GM21367 (cell line): ENCODE measurements around the gene SURF2.

Experiments
- ATAC-seq: cut with Tn5 transposase; IDR thresholded peaks from one replicate; pipeline ENCODE4 v1.9.1; 2021; ENCODE audit not compliant: unreplicated experiment

The SURF2 gene

DNA sequence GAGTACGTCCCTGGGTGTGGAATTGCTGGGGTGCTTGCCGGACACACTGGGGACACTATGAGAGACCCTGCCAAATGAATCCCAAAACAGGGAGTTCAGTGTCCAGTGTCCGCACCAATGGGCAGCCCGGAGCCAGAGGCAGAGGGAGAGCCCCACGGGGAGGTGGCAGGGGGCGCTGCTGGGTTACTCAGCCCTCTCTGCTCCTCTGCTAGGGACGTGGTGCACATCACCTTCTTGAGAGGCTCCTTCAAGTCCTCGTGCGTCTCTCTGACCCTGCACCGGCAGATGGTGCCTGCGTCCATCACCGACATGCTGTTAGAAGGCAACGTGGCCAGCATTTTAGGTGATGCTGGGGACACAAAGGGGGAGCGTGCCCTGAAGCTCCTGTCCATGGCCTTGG lies 40.6 kb downstream of the SURF2 start:
- ATAC-seq = no peak

DNA sequence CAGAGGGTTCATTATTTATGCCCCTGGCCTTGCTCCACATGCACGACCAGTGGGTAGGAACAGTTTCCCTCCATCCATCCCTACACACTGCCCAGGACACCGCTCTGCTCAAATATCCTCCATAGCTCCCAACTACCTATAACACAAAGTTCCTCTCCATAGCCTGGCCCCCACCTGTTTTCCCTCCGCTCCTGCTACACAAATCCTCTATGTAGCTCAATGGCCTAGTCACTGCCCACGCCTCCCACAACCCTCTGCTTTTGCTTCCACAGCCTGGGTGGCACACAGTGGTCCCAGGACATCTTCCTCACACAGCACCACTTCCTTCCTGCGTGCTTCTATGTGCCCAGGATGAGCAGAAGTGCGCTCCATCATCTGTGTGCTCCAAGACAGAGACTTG lies 41.0 kb downstream of the SURF2 start:
- ATAC-seq = no peak

DNA sequence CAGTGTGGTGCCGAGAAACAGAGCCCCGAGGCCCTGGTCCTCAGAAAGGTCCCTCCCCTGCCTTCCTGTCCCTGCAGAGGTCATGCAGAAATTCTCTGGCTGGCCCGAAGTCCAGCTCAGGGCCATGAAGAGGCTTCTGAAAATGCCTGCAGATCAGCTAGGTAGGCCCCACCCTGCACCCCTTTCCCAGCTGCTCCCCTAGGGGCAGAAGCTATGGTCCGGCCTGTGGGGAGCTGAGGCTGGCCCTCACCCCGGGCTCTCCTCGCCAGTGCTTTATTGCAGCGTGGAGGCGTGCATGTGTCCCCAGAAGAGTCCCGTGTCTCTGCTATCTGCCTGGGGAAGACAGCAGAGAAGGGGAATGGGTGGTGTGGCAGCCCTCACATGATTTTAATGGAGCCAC lies 41.5 kb downstream of the SURF2 start:
- ATAC-seq = no peak

DNA sequence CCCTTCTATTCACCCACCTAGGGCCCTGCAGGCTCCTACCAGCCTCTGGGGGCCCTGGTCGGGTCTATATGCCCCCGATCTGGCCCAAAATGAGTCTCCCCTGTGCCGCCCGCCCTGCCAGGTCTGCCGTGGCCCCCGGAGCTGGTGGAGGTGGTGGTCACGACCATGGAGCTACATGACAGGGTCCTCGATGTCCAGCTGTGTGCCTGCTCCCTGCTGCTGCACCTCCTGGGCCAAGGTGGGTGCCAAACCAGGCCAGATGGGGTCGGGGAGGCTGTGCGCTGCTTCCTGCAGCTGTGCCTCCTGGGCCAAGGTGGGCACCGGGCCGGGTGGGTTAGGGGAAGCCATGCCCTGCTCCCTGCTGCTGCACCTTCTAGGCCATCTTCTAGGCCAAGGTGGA lies 43.9 kb downstream of the SURF2 start:
- ATAC-seq = no peak

DNA sequence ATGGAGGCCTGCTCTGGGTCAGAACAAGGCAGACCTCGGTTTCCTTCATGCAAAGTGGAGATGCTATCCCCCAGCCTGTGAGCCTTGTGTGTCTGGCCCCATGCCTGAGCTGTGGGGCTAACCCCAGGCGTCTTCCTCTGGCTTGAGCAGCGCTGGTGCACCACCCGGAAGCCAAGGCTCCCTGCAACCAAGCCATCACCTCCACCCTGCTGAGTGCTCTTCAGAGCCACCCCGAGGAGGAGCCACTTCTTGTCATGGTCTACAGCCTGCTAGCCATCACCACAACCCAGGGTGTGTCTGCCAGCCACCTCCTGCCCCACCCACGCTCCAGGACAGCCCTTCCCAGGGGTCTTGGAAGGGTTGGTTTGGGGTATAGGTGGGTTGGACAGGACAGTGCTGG lies 45.2 kb downstream of the SURF2 start:
- ATAC-seq = no peak

DNA sequence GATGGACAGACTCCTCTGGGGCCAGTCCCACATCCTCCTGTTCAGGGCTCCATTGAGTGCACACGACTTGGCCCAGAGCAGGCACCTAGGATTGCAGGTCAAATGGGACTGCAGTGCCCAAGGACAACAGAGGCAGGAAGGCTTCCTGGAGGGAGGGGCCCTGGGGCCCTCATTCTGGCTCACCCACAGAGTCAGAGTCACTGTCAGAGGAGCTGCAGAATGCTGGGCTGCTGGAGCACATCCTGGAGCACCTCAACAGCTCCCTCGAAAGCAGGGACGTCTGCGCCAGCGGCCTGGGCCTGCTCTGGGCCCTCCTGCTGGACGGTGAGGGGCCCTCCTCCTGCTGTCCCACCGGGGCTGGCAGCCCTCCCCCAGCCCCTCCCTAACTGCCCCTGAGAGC lies 46.3 kb downstream of the SURF2 start:
- ATAC-seq = no peak

DNA sequence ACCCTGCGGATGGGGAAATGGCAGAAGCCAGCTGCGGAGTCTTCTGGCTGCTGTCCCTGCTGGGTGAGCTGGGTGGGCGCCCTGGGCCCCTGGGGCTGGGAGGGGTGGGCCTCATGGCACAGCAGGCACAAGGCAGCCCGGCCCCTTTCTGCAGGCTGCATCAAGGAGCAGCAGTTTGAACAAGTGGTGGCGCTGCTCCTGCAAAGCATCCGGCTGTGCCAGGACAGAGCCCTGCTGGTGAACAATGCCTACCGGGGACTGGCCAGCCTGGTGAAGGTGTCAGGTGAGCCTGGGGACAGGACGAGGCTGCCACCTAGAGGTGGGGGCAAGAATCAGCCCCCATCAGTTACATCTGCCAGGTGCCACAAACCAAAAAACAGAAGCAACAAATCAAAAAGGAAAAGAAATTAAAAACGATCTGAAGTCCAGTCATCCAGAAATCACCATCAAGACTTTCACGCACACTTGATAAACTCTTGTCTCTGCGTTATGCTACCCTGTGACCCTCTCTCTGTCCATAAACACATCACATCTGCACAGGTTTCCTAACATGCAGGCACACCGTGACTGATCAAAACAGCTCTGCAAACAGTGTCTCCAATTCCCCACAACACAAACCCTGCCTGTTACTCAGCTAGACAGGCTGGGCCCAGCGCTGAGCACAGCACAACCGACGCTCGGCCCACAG lies 47.6 kb downstream of the SURF2 start:
- ATAC-seq = no peak

DNA sequence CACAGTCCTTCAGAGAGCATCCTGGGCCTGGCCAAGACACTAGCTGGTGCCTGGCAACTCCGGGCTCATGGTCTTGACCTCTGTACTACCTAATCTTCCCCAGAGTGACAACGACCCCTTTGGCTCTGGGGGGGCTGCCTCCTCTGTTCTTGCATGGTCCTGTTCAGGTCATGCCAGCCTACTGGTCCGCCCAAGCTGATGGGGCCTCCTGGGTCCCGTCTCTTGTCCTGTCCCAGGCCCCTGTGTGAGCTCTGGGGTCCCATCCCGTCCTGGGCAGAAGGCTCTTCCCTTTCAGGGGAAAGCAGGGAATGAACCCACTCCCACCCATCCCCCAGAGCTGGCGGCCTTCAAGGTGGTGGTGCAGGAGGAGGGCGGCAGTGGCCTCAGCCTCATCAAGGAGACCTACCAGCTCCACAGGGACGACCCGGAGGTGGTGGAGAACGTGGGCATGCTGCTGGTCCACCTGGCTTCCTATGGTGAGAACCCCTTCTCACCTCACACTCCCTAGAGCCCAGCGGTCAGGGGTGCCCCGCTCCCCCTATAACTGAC lies 48.2 kb downstream of the SURF2 start:
- no peak for ATAC-seq

DNA sequence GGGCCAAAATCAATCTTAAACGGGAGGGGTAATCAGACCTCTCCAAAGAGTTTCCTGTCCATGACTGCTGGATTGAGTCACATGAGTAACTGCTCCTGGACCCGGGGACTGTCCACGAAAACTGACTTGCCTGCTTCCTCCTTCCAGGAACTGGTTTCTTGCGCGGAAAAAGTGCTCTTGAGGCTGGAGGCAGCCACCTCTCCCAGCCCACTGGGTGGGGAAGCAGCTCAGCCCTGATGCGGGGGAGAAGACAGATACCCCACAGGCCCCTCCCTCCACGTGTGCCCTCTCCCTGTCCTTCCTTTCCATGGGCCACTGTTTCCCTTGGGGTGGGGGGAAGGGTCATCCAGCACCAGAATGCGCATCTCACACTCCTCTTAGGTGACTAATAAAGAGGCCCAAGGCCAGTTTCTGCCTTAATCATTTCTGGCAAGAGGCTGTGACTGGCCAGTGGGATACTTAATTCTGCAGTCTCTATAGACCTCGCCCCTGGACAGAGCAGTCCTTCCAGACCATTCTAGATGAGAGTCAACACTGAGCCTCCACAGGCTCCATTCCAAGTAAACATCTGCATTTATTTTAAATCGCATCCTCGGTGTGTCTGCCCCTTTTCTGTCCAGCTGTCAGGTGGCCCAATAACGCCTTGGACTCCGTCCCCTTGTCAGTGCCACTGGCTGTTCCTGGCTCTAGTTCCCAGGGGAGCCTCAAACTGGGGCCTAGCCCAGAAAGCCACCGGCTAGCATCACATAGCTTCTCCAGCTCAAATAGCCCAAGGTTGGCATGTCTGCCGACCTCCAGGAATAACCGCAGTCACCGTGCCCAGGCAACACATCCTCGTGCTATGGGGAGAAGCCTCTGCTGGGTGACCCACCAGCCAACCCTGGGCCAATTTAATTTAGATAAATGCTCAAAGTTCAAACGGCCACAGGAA lies 49.4 kb downstream of the SURF2 start:
- no peak for ATAC-seq

DNA sequence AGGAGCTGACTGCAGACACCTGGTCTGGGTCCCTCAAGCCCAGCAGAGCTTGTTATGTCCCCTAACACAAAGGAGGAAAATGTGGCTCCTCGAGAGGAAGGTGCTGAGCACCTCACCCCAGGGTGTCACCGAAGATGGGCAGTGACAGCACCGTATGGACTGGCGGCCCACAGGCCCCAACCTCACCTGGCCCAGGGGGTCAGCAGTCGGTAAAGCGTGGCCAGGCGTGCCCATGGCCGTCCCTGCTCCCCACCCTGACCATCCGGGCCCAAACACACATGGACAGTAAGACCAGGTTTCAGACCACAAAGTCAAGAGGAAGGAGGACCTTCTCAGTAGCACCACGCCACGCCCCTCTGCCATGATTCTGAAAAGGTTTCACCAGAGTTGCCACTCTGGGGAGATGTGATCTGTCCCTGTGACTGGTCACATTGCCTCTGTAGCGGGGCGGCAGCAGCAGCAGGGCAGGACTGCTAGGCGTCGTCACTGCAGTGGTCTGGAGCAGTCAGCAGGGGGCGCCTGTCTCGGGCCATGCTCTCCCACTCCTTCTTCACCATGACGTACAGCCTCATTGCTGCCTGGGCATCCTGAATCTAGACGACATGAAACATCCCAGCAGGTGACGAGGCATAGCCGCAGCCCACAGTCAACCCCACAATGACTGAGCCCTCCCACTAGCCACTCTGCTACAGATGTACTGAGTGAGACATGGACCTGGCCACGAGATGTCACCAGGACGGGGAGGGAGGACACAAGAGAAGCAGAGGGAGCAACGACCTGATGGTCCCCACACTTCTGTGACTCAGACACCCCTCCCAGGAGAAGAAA lies 50.3 kb downstream of the SURF2 start:
- ATAC-seq = no peak

DNA sequence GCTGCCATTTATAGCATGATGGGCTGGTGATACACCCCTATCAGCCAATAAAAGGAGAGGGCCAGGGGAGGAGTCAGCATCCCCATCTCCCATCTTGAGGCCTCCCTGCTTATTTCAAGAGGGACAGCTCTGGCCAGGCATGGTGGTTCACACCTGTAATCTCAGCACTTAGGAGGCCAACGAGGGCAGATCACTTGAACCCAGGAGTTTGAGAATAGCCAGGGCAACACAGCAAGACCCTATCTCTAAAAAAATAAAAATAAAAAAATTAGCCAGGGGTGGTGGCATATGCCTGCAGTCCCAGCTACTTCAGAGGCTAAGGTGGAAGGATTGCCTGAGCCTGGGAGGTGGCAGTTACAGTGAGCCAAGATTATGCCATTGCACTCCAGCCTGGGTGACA lies 51.7 kb downstream of the SURF2 start:
- ATAC-seq = no peak
